GM19468 (cell line): ENCODE results near the gene RPL13.

Source experiments
- ATAC-seq: cut with Tn5 transposase; IDR thresholded peaks from one replicate; pipeline ENCODE4 v1.9.1; 2021; ENCODE audit warnings: mild to moderate bottlenecking, moderate library complexity, moderate number of reproducible peaks; ENCODE audit not compliant: unreplicated experiment; ENCODE audit errors: extremely low read depth

RPL13 gene

DNA sequence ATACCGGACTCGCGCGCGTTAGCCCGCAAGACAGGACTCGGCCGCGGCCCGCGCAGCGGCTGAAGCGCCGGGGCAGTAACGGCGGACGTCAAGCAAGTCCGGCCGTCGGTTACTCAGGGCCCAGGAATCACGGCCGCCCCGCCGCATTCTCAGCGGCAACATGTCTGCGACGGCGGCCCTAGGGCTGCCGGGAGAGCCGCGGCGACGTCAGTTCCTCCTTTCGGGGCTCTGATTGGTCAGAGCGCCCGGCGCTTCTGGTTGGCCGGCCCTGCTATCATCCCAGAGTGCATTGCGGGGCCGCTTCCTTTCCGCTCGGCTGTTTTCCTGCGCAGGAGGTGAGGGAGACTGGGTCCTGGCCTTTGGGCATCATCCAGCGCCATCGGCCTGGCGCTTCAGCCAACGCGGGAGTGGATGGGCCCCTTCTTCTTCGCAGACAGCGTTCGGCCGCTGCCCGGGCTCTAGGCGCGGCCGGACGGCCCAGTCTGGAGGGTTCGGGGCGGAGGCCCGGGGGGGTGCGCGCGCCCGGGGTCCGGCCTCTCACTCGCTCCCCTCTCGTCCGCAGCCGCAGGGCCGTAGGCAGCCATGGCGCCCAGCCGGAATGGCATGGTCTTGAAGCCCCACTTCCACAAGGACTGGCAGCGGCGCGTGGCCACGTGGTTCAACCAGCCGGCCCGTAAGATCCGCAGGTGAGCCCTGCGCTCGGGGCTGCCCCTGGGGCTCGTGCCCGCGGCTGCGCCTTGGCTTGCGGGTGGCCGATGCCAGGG lies at the start of gene RPL13:
TSS of gene RPL13 (plus strand) at position 305 of the 764 bp plus-strand sequence. CDS start at position 583, 278 bp downstream.
- no peak for ATAC-seq

GRCh38 chr16:89511374-89511773 lies 49.1 kb upstream of the RPL13 start:
- no peak for ATAC-seq

- no peak for ATAC-seq
These were observed 48.0 kb upstream of the RPL13 start for GRCh38 chr16:89512453-89512852.

GRCh38 chr16:89517128-89517527 lies 43.4 kb upstream of the RPL13 start:
- ATAC-seq: no peak

DNA sequence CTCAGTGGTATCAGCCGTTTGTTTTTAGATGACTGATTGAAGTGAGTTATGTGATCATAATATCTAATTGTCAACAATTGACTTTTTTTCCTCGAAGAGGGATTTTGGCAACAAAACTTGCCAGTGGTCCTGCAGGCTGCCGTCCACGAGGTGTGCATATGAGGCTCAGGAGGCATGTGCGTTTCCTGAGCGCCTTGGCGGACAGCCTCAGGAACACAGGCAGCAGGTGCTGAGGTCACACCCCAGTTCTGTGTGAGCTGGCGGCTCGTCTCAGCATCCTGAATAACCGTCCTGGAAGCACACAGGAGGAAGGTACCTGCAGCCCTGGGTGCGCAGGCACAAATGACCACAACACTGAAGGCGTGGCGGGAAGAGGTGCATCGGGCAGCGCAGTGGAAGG lies 40.6 kb upstream of the RPL13 start:
- no peak for ATAC-seq

- ATAC-seq: no peak
These were observed 38.2 kb upstream of the RPL13 start for GRCh38 chr16:89522287-89522686.

GRCh38 chr16:89523680-89524344 lies 36.7 kb upstream of the RPL13 start:
- no peak for ATAC-seq

- ATAC-seq: no peak
These were observed 35.2 kb upstream of the RPL13 start for GRCh38 chr16:89525146-89525913.

DNA sequence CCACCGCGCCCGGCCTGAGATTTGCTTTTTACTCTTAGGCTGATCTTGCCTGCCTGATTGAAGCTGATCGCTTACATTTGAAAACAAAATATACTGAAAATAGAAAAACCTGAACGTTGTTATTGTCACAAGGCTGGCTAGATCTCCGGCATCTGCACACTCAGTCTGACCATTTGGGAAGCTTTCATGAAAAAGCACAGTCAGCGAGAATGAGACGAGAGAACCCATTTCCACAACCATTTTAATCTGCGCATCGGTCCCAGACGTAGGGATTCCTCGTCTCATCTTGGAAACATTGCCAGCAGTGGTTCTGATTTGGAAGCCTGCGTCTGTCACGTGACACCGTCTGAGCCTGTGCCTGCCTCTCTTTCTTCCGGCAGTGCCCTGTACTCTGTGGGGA lies 31.4 kb upstream of the RPL13 start:
- no peak for ATAC-seq

GRCh38 chr16:89530401-89531381 lies 29.8 kb upstream of the RPL13 start:
- no peak for ATAC-seq

DNA sequence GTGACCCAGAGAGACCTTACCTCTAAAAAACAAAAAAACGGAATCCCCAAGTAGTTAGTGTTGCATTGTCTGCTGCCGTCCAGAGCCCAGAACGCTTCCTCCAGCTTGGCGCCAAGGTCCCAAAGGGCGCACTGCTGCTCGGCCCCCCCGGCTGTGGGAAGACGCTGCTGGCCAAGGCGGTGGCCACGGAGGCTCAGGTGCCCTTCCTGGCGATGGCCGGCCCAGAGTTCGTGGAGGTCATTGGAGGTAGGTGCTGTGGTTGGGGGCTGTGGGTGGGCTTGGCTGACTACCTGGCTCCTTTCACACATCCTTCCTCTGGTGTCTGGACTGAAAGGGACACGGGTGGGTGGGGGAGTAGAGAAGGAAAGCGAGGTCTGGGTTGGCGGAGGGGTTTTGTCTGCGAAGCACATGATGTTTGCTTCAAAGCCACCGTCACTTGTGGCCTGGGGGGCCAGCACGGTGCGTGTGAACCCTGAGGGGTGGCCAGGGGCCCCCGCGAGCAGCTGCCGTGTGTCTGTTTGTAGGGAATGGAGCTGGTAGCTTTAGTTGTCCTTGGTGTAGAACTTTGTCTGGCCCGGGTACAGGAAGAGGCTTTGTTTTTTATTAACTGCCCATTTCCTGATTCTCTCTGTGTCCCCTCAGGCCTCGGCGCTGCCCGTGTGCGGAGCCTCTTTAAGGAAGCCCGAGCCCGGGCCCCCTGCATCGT lies 28.5 kb upstream of the RPL13 start:
- no peak for ATAC-seq

DNA sequence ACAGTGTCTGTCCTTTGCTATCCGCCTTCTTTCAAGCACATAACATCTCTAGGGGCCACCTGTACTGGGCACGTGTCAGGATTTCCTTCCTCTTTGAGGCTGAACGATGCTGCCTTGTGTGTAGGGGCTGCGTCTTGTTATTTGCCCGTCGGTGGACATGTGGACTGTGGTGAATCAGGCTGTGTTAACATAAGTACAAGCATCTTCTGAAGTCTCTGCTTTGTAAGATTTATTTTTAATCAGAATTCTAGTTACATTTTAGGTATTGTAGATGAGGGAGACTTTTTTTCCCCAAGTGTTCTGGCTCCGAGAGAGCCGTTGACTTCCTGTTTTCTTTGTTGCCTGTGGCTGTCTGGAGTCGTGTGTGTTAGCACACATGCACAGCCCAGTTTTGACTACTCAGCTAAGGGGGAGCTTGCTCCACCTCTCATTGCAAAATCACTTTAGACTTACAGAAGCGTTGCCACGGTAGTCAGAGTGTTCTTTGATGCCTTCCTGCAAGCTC lies 26.2 kb upstream of the RPL13 start:
- ATAC-seq: no peak

DNA sequence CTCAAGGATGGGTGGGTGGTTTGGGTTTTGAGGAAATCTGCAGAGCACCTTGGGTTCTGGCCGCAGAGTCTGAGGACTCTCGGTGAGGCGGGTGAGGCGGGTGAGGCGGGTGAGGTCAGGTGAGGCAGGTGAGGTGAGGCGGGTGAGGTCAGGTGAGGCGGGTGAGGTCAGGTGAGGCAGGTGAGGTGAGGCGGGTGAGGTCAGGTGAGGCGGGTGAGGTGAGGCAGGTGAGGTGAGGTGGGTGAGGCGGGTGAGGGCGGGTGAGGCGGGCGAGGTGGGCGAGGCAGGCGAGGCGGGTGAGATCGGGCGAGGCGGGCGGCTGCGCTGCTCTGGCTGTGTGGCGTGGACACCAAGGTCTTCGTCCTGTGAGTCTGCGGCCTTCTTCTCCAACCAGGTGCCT lies 24.1 kb upstream of the RPL13 start:
- no peak for ATAC-seq

DNA sequence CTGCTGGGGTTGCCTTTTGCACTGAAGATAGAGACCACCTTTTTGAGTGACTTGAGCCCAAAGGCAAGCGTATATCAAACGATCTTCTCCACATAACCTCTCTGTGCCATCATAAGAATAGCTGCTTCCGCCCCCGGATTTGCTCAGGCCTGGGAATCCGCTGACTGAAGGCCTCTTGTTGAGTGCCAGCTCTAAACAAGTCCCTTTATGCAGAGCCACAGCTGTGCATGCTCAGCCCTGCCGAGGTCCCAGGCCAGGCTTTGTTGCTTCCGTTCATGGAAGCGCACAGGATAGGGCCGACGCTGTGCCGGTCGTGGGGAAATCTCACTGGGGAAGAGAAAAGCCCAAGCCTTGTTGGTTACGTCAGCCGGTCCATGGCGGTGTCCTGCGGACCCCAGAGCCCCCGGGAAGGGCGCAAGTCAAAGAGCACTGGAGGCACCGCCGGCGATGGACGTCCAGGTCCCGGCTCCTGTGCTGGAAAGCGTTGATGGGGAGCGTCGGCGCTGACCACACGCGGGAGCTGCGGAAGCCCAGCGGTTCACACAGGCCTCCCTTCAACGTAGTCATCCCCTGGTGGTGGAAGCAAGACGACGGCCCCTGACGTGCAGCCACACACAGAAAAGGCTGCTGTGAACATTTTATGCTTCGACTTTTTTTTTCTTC lies 23.5 kb upstream of the RPL13 start:
- ATAC-seq: no peak

GRCh38 chr16:89537549-89537925 lies 22.9 kb upstream of the RPL13 start:
- ATAC-seq: no peak

DNA sequence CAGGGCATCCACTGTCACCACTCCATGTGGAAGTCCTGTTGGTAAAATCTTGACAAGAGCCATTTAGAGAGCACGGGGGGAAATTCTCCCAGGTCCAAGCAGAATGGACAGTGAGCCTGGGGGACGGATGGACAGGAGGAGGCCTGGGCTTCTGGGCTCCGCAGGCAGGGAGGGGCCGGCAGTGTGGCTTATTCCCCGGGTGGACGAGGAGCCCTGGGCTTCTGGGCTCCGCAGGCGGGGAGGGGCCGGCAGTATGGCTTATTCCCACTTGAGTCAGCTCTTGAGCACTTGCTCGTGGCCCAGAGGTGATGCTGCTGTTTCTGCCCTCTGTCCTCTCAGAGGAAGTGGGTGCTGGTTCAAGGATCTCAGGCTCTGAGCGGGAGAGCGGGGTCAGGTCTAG lies 22.2 kb upstream of the RPL13 start:
- ATAC-seq: no peak

DNA sequence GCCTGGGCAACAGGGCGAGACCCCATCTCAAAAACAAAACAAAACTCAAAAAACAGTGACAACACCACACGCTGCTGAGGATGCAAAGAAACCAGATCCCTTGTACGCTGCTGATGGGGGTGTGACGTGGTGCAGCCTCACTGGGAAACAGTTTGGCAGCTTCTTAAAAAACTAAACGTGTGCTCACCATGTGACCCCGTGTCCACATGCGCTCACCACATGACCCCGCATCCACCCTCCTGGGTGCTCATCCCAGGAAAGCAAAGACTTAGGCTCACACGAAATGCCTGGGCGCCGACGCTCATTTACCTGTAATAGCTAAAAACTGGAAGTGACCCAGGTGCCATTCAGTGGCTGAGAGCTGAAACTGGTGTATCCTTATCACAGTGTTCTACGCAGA lies 19.9 kb upstream of the RPL13 start:
- no peak for ATAC-seq

GRCh38 chr16:89541792-89542191 lies 18.7 kb upstream of the RPL13 start:
- ATAC-seq: no peak

- no peak for ATAC-seq
These were observed 16.4 kb upstream of the RPL13 start for GRCh38 chr16:89544113-89544512.
